IMR-90 (cell line): ENCODE data around the gene PBXIP1. TPM values are rescaled to one million over a fixed set of nuclear protein-coding genes. Genes with fewer than 3 reads are reported as not detected.

Experiments
- ATAC-seq: fragments of 200-7000 bp; cut with Tn5 transposase; 2 replicates; pipeline ENCODE4 v1.9.1; 2020; ENCODE audit warnings: low read depth, mild to moderate bottlenecking, moderate library complexity
- BruUV-seq: library from RNA; stranded (reverse); fragments of 400-500 nt; replicated peaks from 2 replicates; lab custom pipeline; 2021; lab: Mats Ljungman, UMichigan
- CTCF ChIA-PET: fragments of 300-600 bp; formaldehyde crosslinking; extraction: SDS; loops from one replicate; lab custom pipeline; 2021; ENCODE audit warnings: antibody characterized with exemption; lab: Yijun Ruan, JAX
- POLR2A ChIA-PET: fragments of 300-600 bp; sonication (Branson Sonifier 250); formaldehyde crosslinking; loops from one replicate; lab custom pipeline; 2022; ENCODE audit warnings: antibody characterized with exemption; ENCODE audit not compliant: unreplicated experiment; lab: Charles Lee
- DNase-seq: peaks from one replicate; pipeline ENCODE4 v3.0.0; 2013
- H2AFZ ChIP-seq: replicated peaks from 2 replicates; pipeline ENCODE3; 2013; ENCODE audit warnings: low read length, mild to moderate bottlenecking; ENCODE audit not compliant: poor library complexity
- H2AK5ac ChIP-seq: 2 replicates; pipeline ENCODE4 v1.6.1; 2013; ENCODE audit warnings: low read depth, low read length, inconsistent platforms
- H2AK9ac ChIP-seq: replicated peaks from 2 replicates; pipeline ENCODE3; 2013; ENCODE audit warnings: mild to moderate bottlenecking, low read depth, low read length, moderate library complexity; ENCODE audit not compliant: poor library complexity
- H2BK120ac ChIP-seq: 2 replicates; pipeline ENCODE4 v1.6.1; 2013; ENCODE audit warnings: low read depth, low read length, inconsistent platforms
- H2BK15ac ChIP-seq: 3 replicates; pipeline ENCODE4 v1.6.1; 2013; ENCODE audit warnings: low read depth, low read length, inconsistent platforms
- H2BK20ac ChIP-seq: 2 replicates; pipeline ENCODE4 v1.6.1; 2013; ENCODE audit warnings: low read depth, mild to moderate bottlenecking, inconsistent platforms, low read length, moderate library complexity
- H2BK5ac ChIP-seq: 2 replicates; pipeline ENCODE4 v1.6.1; 2013; ENCODE audit warnings: mild to moderate bottlenecking, low read depth, low read length, inconsistent platforms; ENCODE audit not compliant: poor library complexity, severe bottlenecking
- H3K14ac ChIP-seq: replicated peaks from 2 replicates; pipeline ENCODE4 v1.6.1; 2013; ENCODE audit warnings: low read depth, low read length, inconsistent platforms
- H3K18ac ChIP-seq: 2 replicates; pipeline ENCODE4 v1.6.1; 2013; ENCODE audit warnings: low read depth, low read length, control low read depth
- H3K23ac ChIP-seq: 2 replicates; pipeline ENCODE4 v1.6.1; 2013; ENCODE audit warnings: low read depth, low read length, inconsistent platforms
- H3K27ac ChIP-seq: 2 replicates; pipeline ENCODE4 v1.5.1; 2013; ENCODE audit warnings: mild to moderate bottlenecking, control low read depth, low read length; ENCODE audit not compliant: insufficient read depth
- H3K27me3 ChIP-seq: 2 replicates; pipeline ENCODE4 v1.6.1; 2013; ENCODE audit warnings: low read length; ENCODE audit not compliant: control insufficient read depth, insufficient read depth
- H3K36me3 ChIP-seq: 2 replicates; pipeline ENCODE4 v1.6.1; 2013; ENCODE audit warnings: low read length, mixed read lengths; ENCODE audit not compliant: control insufficient read depth, insufficient read depth
- H3K4ac ChIP-seq: 2 replicates; pipeline ENCODE4 v1.6.1; 2013; ENCODE audit warnings: low read depth, low read length, inconsistent platforms
- H3K4me1 ChIP-seq: 2 replicates; pipeline ENCODE4 v1.6.1; 2013; ENCODE audit warnings: low read length, mixed read lengths; ENCODE audit not compliant: control insufficient read depth, insufficient read depth
- H3K4me2 ChIP-seq: 2 replicates; pipeline ENCODE4 v1.6.1; 2013; ENCODE audit warnings: low read depth, mild to moderate bottlenecking, control low read depth, low read length, moderate library complexity
- H3K4me3 ChIP-seq: 2 replicates; pipeline ENCODE4 v1.5.1; 2013; ENCODE audit warnings: low read depth, mild to moderate bottlenecking, control low read depth, low read length, moderate library complexity; ENCODE audit not compliant: insufficient read depth
- H3K56ac ChIP-seq: 2 replicates; pipeline ENCODE4 v1.6.1; 2013; ENCODE audit warnings: low read length, inconsistent platforms; ENCODE audit not compliant: insufficient read depth; ENCODE audit errors: extremely low read depth
- H3K79me1 ChIP-seq, 2 experiments: 2 replicates each; pipeline ENCODE4 v1.6.1; 2013; ENCODE audit warnings: low read length in 2 of 2, inconsistent platforms in 1 of 2, low read depth in 1 of 2
- H3K9ac ChIP-seq: 2 replicates; pipeline ENCODE4 v1.6.1; 2013; ENCODE audit warnings: low read depth, low read length, control low read depth
- H3K9me1 ChIP-seq: 2 replicates; pipeline ENCODE4 v1.6.1; 2013; ENCODE audit warnings: low read length, inconsistent platforms; ENCODE audit not compliant: insufficient read depth
- H3K9me3 ChIP-seq: 2 replicates; pipeline ENCODE4 v1.6.1; 2013; ENCODE audit warnings: low read length; ENCODE audit not compliant: control insufficient read depth, insufficient read depth
- H4K20me1 ChIP-seq: 2 replicates; pipeline ENCODE4 v1.6.1; 2013; ENCODE audit warnings: low read length, inconsistent platforms; ENCODE audit not compliant: insufficient read depth
- H4K5ac ChIP-seq: 2 replicates; pipeline ENCODE4 v1.6.1; 2013; ENCODE audit warnings: mild to moderate bottlenecking, low read depth, low read length, control low read depth
- H4K8ac ChIP-seq, 2 experiments: 2 replicates each; pipeline ENCODE4 v1.6.1; 2013; ENCODE audit warnings: low read depth in 2 of 2, low read length in 2 of 2, control low read depth in 1 of 2, inconsistent platforms in 1 of 2
- H4K91ac ChIP-seq: 2 replicates; pipeline ENCODE4 v1.6.1; 2013; ENCODE audit warnings: low read depth, low read length, inconsistent platforms; ENCODE audit not compliant: insufficient read depth
- CEBPB ChIP-seq: IDR thresholded peaks from 2 replicates; pipeline ENCODE4 v1.6.1; 2012; ENCODE audit warnings: low read depth, low read length, improper control_type of control experiment
- FOS ChIP-seq: fragments of 150-350 bp; IDR thresholded peaks from 2 replicates; pipeline ENCODE4 v1.6.1; 2016; ENCODE audit warnings: low read depth, low read length
- MAFK ChIP-seq: IDR thresholded peaks from 2 replicates; pipeline ENCODE4 v1.6.1; 2012; ENCODE audit warnings: low read depth, low read length, improper control_type of control experiment
- MAZ ChIP-seq: IDR thresholded peaks from 2 replicates; pipeline ENCODE4 v1.6.1; 2012; ENCODE audit warnings: low read depth, mild to moderate bottlenecking, low read length, improper control_type of control experiment, moderate library complexity, borderline replicate concordance
- MXI1 ChIP-seq: IDR thresholded peaks from 2 replicates; pipeline ENCODE4 v1.6.1; 2012; ENCODE audit warnings: low read depth, mild to moderate bottlenecking, low read length, moderate library complexity, borderline replicate concordance
- NFE2L2 ChIP-seq: fragments of 150-350 bp; IDR thresholded peaks from 2 replicates; pipeline ENCODE4 v1.6.1; 2016; ENCODE audit warnings: low read depth, mild to moderate bottlenecking, low read length
- POLR2A ChIP-seq: IDR thresholded peaks from 2 replicates; pipeline ENCODE4 v1.6.1; 2012; ENCODE audit warnings: mild to moderate bottlenecking, low read depth, low read length
- RAD21 ChIP-seq: IDR thresholded peaks from 2 replicates; pipeline ENCODE4 v1.6.1; 2012; ENCODE audit warnings: low read length, improper control_type of control experiment
- RCOR1 ChIP-seq: IDR thresholded peaks from 2 replicates; pipeline ENCODE4 v1.6.1; 2012; ENCODE audit warnings: mild to moderate bottlenecking, low read length, improper control_type of control experiment; ENCODE audit not compliant: insufficient replicate concordance
- RFX5 ChIP-seq: IDR thresholded peaks from 2 replicates; pipeline ENCODE4 v1.8.0; 2012; ENCODE audit warnings: low read depth, mild to moderate bottlenecking, low read length, moderate library complexity
- SMC3 ChIP-seq: fragments of 150-350 bp; IDR thresholded peaks from 2 replicates; pipeline ENCODE4 v1.6.1; 2016; ENCODE audit warnings: low read depth, mild to moderate bottlenecking, antibody characterized with exemption, low read length, moderate library complexity
- USF2 ChIP-seq: fragments of 150-350 bp; IDR thresholded peaks from 2 replicates; pipeline ENCODE4 v1.6.1; 2017; ENCODE audit warnings: mild to moderate bottlenecking, antibody characterized with exemption, low read length, low read depth
- WGBS, 2 experiments: methylation state at CpG; one replicate each; pipeline versions ENCODE4 v1.1.5 to v1.1.7; 2013; ENCODE audit warnings: missing lambda C conversion rate in 2 of 2; ENCODE audit not compliant: insufficient read length in 1 of 2; ENCODE audit errors: extremely low coverage in 2 of 2; 5-methylcytosine and 5-hydroxymethylcytosine counted together
- dilution Hi-C: fragments of 300-500 bp; cut with HindIII; formaldehyde crosslinking; loops from one replicate; pipeline ENCODE4 v1.14.3; 2018; ENCODE audit warnings: low sequenced_read_pairs; ENCODE audit not compliant: unreplicated experiment
- in situ Hi-C: fragments of 300-500 bp; cut with MboI; formaldehyde crosslinking; loops from 3 replicates; pipeline ENCODE4 v1.14.3; 2019; ENCODE audit warnings: low sequenced_read_pairs, inconsistent platforms, mixed read lengths
- intact Hi-C: fragments of 100-400 bp; cut with micrococcal nuclease; formaldehyde crosslinking; loops from 2 replicates; pipeline ENCODE4 v1.10.0; 2022
- polyA plus RNA-seq, 3 experiments: library from polyadenylated mRNA; depleted of rRNA; stranded (reverse); fragments of >200 nt; gene quantifications; 2 replicates each; pipeline ENCODE4 v1.2.3, GENCODE V29; 2012; ENCODE audit warnings: low replicate concordance in 1 of 3
- total RNA-seq: library from RNA; depleted of rRNA; stranded (reverse); fragments of >200 nt; gene quantifications from 2 replicates; pipeline ENCODE4 v1.2.3, GENCODE V29; 2012

Gene PBXIP1
- total and polyA plus RNA-seq, 2 of the 4 experiments (the other 2 are of a cell fraction): 28.3 to 44.2 TPM

GRCh38 chr1:154901591-154901990, 54.3 kb downstream of the PBXIP1 start:
- H3K9ac ChIP-seq: no peak overlapping the region
- DNase-seq (peak; percentile 13), ATAC-seq (peak; percentile 75)
- H2AFZ ChIP-seq: no peak overlapping the region
- H3K4me1 ChIP-seq: no peaks in the 10 kb centered on the region; the same call in 1 of the 2 replicates
- ChIA-PET CTCF (interaction anchor here (0.6 kb wide), 1 partner anchor 275 kb away, joined by 4 read pairs; no protein-coding TSS in a partner anchor), POLR2A (no interaction called here)
- H3K4ac ChIP-seq: no peak overlapping the region
- H4K5ac ChIP-seq: no peak overlapping the region
- no peak overlapping the region for H4K8ac ChIP-seq
- WGBS, 2 experiments: no CpG with 5 or more reads among the region's 1 CpG
- no peak overlapping the region for H2AK9ac ChIP-seq
- no peak overlapping the region for H2BK15ac ChIP-seq
- H3K56ac ChIP-seq: no peak overlapping the region
- BruUV-seq: no TSS peak
- no peak overlapping the region for H3K18ac ChIP-seq
- no peaks in the 10 kb centered on the region for H3K79me1 ChIP-seq
- dilution Hi-C loops: no loop called here
- no peak overlapping the region for H3K4me3 ChIP-seq
- H3K9me1 ChIP-seq: no peaks in the 10 kb centered on the region
- no peak overlapping the region for H2BK120ac ChIP-seq
- no peaks in the 10 kb centered on the region for H3K36me3 ChIP-seq
- TF ChIP-seq SMC3 (no peak), MXI1 (no peak), RAD21 (no peak), NFE2L2 (no peak), MAZ (no peak), RFX5 (no peak), USF2 (no peak), MAFK (no peak), FOS (no peak), CEBPB (no peak), POLR2A (no peak), RCOR1 (no peak)
- no peak overlapping the region for H3K14ac ChIP-seq
- intact Hi-C loops: no loop called here
- no peaks in the 10 kb centered on the region for H3K9me3 ChIP-seq
- H4K20me1 ChIP-seq: no peaks in the 10 kb centered on the region
- no peak overlapping the region for H2AK5ac ChIP-seq
- H3K27me3 ChIP-seq: peaks cover 29% of the 10 kb centered on the region
- H4K91ac ChIP-seq: no peak overlapping the region
- no peak overlapping the region for H2BK5ac ChIP-seq
- H3K4me2 ChIP-seq: no peak overlapping the region
- no peak overlapping the region for H3K23ac ChIP-seq
- H3K27ac ChIP-seq: no peak overlapping the region
- in situ Hi-C loops: no loop called here
- H2BK20ac ChIP-seq: no peak overlapping the region
